GM19372 (cell line): ENCODE results near the gene PLPP3.
A peak's percentile ranks its signal among the peaks of the same experiment; 100 is the strongest.

Experiments used
- ATAC-seq: cut with Tn5 transposase; IDR thresholded peaks from one replicate; pipeline ENCODE4 v1.9.1; 2021; ENCODE audit warnings: mild to moderate bottlenecking, low read depth, moderate library complexity; ENCODE audit not compliant: unreplicated experiment

Gene PLPP3

GRCh38 chr1:56527548-56528302, 51.6 kb downstream of the PLPP3 start:
- ATAC-seq: no peak

- peak; percentile 60 for ATAC-seq
Observed at GRCh38 chr1:56526571-56527174, 52.7 kb downstream of the PLPP3 start.

- peak; percentile 92 for ATAC-seq
Observed at GRCh38 chr1:56525489-56526041, 53.8 kb downstream of the PLPP3 start.

GRCh38 chr1:56524263-56524662, 55.1 kb downstream of the PLPP3 start:
- ATAC-seq: no peak

- ATAC-seq: no peak
Observed at GRCh38 chr1:56522680-56523079, 56.7 kb downstream of the PLPP3 start.

- ATAC-seq: no peak
Observed at GRCh38 chr1:56520016-56520601, 59.3 kb downstream of the PLPP3 start.

GRCh38 chr1:56517404-56518130, 61.8 kb downstream of the PLPP3 start:
- ATAC-seq: no peak

GRCh38 chr1:56516539-56517252, 62.7 kb downstream of the PLPP3 start:
- ATAC-seq: peak; percentile 78

GRCh38 chr1:56515898-56516538, 63.3 kb downstream of the PLPP3 start:
- no peak for ATAC-seq

- ATAC-seq: no peak
Observed at GRCh38 chr1:56512724-56513494, 66.5 kb downstream of the PLPP3 start.

- ATAC-seq: no peak
Observed at GRCh38 chr1:56511766-56512165, 67.6 kb downstream of the PLPP3 start.

- ATAC-seq: no peak
Observed at GRCh38 chr1:56511364-56511763, 68.0 kb downstream of the PLPP3 start.

- ATAC-seq: no peak
Observed at GRCh38 chr1:56510642-56511021, 68.7 kb downstream of the PLPP3 start.

GRCh38 chr1:56509713-56510641, 69.4 kb downstream of the PLPP3 start:
- ATAC-seq: no peak

- no peak for ATAC-seq
Observed at GRCh38 chr1:56508523-56508983, 70.8 kb downstream of the PLPP3 start.

GRCh38 chr1:56507925-56508522, 71.3 kb downstream of the PLPP3 start:
- no peak for ATAC-seq

GRCh38 chr1:56506951-56507491, 72.3 kb downstream of the PLPP3 start:
- no peak for ATAC-seq
